Spleen (tissue), 11 donors: ENCODE data around the gene PIK3C2G. TPM values are rescaled to one million over a fixed set of nuclear protein-coding genes. Genes with fewer than 3 reads are reported as not detected.

Source experiments
- DNase-seq: peaks from one replicate; pipeline ENCODE4 v3.0.0-alpha.2; 2020
- H3K27ac ChIP-seq, 8 donors: fragments of 200-600 bp; sonication (generic) in 7 of 8; 1 replicate in 4 of 8; 2 replicates in 4 of 8; pipeline versions ENCODE4 v1.5.0 to v1.8.0; 2016 to 2021; ENCODE audit warnings: inconsistent platforms in 4 of 8, mild to moderate bottlenecking in 4 of 8, moderate library complexity in 1 of 8
- H3K27me3 ChIP-seq, 7 donors: fragments of 200-600 bp; sonication (generic) in 6 of 7; replicated peaks in 1 of 7; 1 replicate in 4 of 7; 2 replicates in 3 of 7; pipeline versions ENCODE4 v1.5.0 to v1.8.0; 2016 to 2021; ENCODE audit warnings: inconsistent platforms in 3 of 7, mild to moderate bottlenecking in 1 of 7
- H3K36me3 ChIP-seq, 6 donors: fragments of 200-600 bp; sonication (generic) in 5 of 6; 1 replicate in 4 of 6; 2 replicates in 2 of 6; pipeline versions ENCODE4 v1.5.0 to v1.8.0; 2016 to 2021; ENCODE audit warnings: inconsistent platforms in 2 of 6
- H3K4me1 ChIP-seq, 6 donors: fragments of 200-600 bp; sonication (generic) in 5 of 6; 1 replicate in 3 of 6; 2 replicates in 3 of 6; pipeline versions ENCODE4 v1.5.0 to v1.8.0; 2016 to 2021; ENCODE audit warnings: inconsistent platforms in 3 of 6
- H3K4me3 ChIP-seq, 8 donors: fragments of 200-600 bp; sonication (generic) in 7 of 8; 1 replicate in 4 of 8; 2 replicates in 4 of 8; pipeline versions ENCODE4 v1.5.0 to v1.8.0; 2016 to 2021; ENCODE audit warnings: inconsistent platforms in 4 of 8, mild to moderate bottlenecking in 4 of 8, moderate library complexity in 2 of 8
- H3K9me3 ChIP-seq, 8 donors: fragments of 200-600 bp; sonication (generic) in 7 of 8; 1 replicate in 4 of 8; 2 replicates in 4 of 8; pipeline versions ENCODE4 v1.5.0 to v1.8.0; 2016 to 2021; ENCODE audit warnings: inconsistent platforms in 4 of 8
- CTCF ChIP-seq, 11 experiments: fragments of 200-600 bp in 7 of 11; fragments of 450-650 bp in 4 of 11; sonication (generic) in 4 of 11; IDR thresholded peaks in 8 of 11; conservative IDR thresholded peaks in 3 of 11; 1 replicate in 7 of 11; 2 replicates in 4 of 11; pipeline versions ENCODE4 v1.4.0 to v1.8.0; 2016 to 2021; ENCODE audit warnings: antibody characterized with exemption in 11 of 11, inconsistent platforms in 4 of 11, mild to moderate bottlenecking in 1 of 11
- POLR2A ChIP-seq, 3 donors: fragments of 450-650 bp; IDR thresholded peaks; one replicate each; pipeline ENCODE4 v1.5.1; 2017; ENCODE audit warnings: antibody characterized with exemption in 3 of 3, mild to moderate bottlenecking in 1 of 3
- POLR2AphosphoS5 ChIP-seq, 3 donors: sonication (generic); formaldehyde crosslinking; IDR thresholded peaks; one replicate each; pipeline ENCODE4 v1.5.1; 2017; ENCODE audit warnings: antibody characterized with exemption in 3 of 3
- WGBS, 5 donors: extraction: QIAGEN DNeasy Blood & Tissue Kit in 3 of 5; methylation state at CpG; one replicate each; pipeline versions ENCODE4 v1.1.5 to v1.1.7; 2013 to 2018; 5-methylcytosine and 5-hydroxymethylcytosine counted together
- intact Hi-C: fragments of 100-400 bp; cut with DNase I; formaldehyde crosslinking; loops from one replicate; pipeline ENCODE4 v1.15.0; 2023; ENCODE audit warnings: low total_unique reads
- polyA plus RNA-seq, 3 donors: library from polyadenylated mRNA; stranded (reverse); fragments of 200-250 nt; gene quantifications; one replicate each; pipeline ENCODE4 v1.2.1, GENCODE V29; 2013
- total RNA-seq, 7 donors: library from RNA; depleted of rRNA in 3 of 7; stranded (reverse); fragments of >200 nt in 3 of 7; fragmentation: NEBNext Ultra II Directional in 4 of 7; extraction: Animal tissue kit (Norgen Biotek cat#: 25700) in 4 of 7; gene quantifications; one replicate each; pipeline versions ENCODE4 v1.1.0 to v1.2.1, GENCODE V29; 2016 to 2021
- donor health status: healthy with polysubstance abuse.
- donor health status: DM: no; HTN: no; CAD: no; lungs with moderate emphysema.
- donor health status: DM: no; HTN: no; CAD: no.
- donor health status: Bipolar disorder and iron deficiency.
- donor health status: healthy.
- donor health status: DM: no; HTN: no; CAD: no.
- donor health status: DM: yes; HTN: yes; CAD: no.

The PIK3C2G gene
- total and polyA plus RNA-seq, 10 donors: not detected

GRCh38 chr12:18456344-18456743 is 195.0 kb downstream of the PIK3C2G start:
- TF ChIP-seq CTCF (IDR thresholded peaks at IDR 0.05 in 8 of 11, conservative IDR thresholded peaks at IDR 0.05 in 3 of 11): no peak
- no peak for TF ChIP-seq POLR2A (IDR thresholded peaks at IDR 0.05)
- TF ChIP-seq POLR2AphosphoS5 (IDR thresholded peaks at IDR 0.05): no peak
- 79 to 92% (median 89%) methylated on average over 2 of the region's 2 CpGs for WGBS, 5 donors
- Histone ChIP-seq H3K36me3 (no peaks in the 10 kb centered on the region), H3K9me3 (peaks cover 0 to 9% (median 0%) of the 10 kb centered on the region in 8 donors), H3K4me1 (no peaks in the 10 kb centered on the region), H3K27ac (no peak overlapping the region), H3K27me3 (no peaks in the 10 kb centered on the region), H3K4me3 (no peak overlapping the region)
- no peak for DNase-seq
- intact Hi-C loops: no loop called here

- Histone ChIP-seq H3K4me3 (no peak overlapping the region), H3K4me1 (no peaks in the 10 kb centered on the region), H3K36me3 (no peaks in the 10 kb centered on the region), H3K9me3 (peaks cover 0 to 7% (median 0%) of the 10 kb centered on the region in 8 donors), H3K27me3 (no peaks in the 10 kb centered on the region), H3K27ac (no peak overlapping the region)
- TF ChIP-seq CTCF (IDR thresholded peaks at IDR 0.05 in 8 of 11, conservative IDR thresholded peaks at IDR 0.05 in 3 of 11): no peak
- no peak for TF ChIP-seq POLR2AphosphoS5 (IDR thresholded peaks at IDR 0.05)
- 54 to 87% (median 65%) methylated on average over 1 of the region's 1 CpG for WGBS, 5 donors
- DNase-seq: no peak
- intact Hi-C loops: no loop called here
Observed at GRCh38 chr12:18457362-18457761, 196.0 kb downstream of the PIK3C2G start.

GRCh38 chr12:18461758-18462157 is 200.4 kb downstream of the PIK3C2G start:
- intact Hi-C loops: no loop called here
- DNase-seq: no peak
- Histone ChIP-seq H3K4me1 (no peaks in the 10 kb centered on the region), H3K4me3 (no peak overlapping the region), H3K27me3 (no peaks in the 10 kb centered on the region), H3K36me3 (no peaks in the 10 kb centered on the region), H3K9me3 (no peaks in the 10 kb centered on the region), H3K27ac (no peak overlapping the region)
- TF ChIP-seq POLR2AphosphoS5 (IDR thresholded peaks at IDR 0.05): no peak
- no peak for TF ChIP-seq CTCF (IDR thresholded peaks at IDR 0.05 in 8 of 11, conservative IDR thresholded peaks at IDR 0.05 in 3 of 11)
- no peak for TF ChIP-seq POLR2A (IDR thresholded peaks at IDR 0.05)
- WGBS, 5 donors: 81 to 90% (median 89%) methylated on average over 2 of the region's 2 CpGs

GRCh38 chr12:18462442-18462841 is 201.1 kb downstream of the PIK3C2G start:
- no peak for DNase-seq
- TF ChIP-seq POLR2A (IDR thresholded peaks at IDR 0.05) (no peak), POLR2AphosphoS5 (IDR thresholded peaks at IDR 0.05) (no peak), CTCF (IDR thresholded peaks at IDR 0.05 in 8 of 11, conservative IDR thresholded peaks at IDR 0.05 in 3 of 11) (no peak)
- Histone ChIP-seq H3K27ac (no peak overlapping the region), H3K4me1 (no peaks in the 10 kb centered on the region), H3K9me3 (no peaks in the 10 kb centered on the region), H3K4me3 (no peak overlapping the region), H3K36me3 (no peaks in the 10 kb centered on the region), H3K27me3 (no peaks in the 10 kb centered on the region)
- intact Hi-C loops: no loop called here
- WGBS, 5 donors: 16 to 37% (median 22%) methylated on average over 3 of the region's 3 CpGs
